GM21423 (cell line): Measurements from ENCODE around the gene ANKS3.

Source experiments
- ATAC-seq: cut with Tn5 transposase; IDR thresholded peaks from one replicate; pipeline ENCODE4 v1.9.1; 2021; ENCODE audit warnings: mild to moderate bottlenecking, moderate library complexity; ENCODE audit not compliant: unreplicated experiment

The ANKS3 gene

DNA sequence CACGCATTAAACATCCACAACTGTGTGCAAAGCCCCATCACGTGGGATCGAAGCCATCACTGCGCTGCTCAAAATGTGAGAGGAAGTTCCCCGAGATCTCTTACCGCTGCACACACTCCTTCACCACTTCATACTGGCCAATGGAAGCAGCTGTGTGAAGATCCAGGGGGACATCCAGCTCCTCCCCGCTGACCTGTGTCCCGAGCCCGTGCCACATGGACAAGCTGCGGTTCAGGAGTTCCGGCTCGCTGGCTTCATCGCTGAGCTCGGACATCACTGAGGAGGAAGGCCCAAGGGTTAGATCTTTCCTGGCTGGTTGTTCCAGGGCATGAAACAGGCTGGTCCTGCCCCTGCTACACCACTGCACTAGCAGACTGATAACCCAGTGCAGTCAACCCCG, 4.2 kb downstream of the ANKS3 start:
- no peak for ATAC-seq

DNA sequence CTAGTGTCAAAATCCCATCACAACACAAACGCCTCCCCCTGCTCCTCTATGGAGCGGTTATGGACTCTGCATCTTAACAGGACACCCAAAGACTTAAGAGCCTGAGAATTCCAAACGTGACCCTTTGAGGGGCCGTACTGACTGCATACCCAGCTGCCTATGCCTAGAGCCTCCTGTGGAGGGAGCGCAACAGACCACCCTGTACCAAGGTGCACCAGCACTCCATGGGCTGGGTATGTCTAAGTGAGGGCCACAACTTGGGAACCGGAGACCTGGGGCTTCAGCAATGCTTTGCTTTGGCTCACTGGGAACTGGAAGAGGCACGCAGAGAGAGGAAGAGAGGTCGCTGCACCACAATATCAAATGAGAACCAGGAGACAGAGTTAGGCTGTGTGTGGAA, 5.4 kb downstream of the ANKS3 start:
- no peak for ATAC-seq

DNA sequence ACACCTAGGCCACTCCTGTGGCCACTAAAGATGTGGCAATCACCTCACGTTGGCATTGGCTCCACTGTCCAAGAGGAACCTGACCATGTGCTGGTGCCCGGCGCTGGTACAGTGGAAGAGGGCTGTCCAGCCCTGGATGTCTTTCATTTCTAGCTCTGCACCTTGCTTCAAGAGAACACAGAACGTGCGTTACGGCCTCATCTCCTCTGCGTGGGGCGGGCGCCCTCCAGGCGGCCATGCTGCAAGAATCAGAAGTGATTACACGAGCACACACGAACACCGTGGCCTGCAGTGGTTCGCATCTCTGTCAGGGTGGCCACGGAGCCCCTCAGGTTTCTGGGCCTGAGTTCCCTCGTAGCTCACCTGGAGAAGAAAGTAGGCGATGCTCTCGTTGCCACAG, 7.5 kb downstream of the ANKS3 start:
- no peak for ATAC-seq

DNA sequence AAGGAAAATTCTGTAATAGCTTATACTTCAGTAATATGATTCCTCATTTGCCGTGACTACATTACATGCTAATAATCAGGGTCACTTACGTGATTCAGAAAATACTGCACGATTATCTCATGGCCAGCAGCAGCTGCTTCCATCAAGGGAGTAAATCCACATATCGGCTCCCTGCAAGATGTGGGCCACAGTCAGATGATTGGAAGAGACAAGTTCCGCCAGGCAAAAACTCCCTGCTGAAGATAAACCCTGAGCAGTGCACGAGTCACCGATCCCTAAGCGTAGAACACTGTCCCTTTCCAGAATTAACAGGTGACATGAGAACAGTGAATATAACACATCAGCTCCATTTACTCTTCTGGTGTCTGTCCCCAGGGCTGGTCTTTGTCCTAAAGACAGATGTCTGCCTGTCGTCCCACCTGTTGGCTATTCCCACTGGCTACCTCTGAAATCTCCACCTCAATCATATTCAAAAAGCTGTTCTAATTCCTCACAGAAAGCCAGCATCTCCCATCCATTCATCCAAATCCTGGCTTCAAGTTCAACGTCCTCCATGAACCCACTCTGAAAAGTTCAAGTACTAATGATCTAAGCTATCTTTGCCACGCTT, 9.3 kb downstream of the ANKS3 start:
- ATAC-seq, result no peak

DNA sequence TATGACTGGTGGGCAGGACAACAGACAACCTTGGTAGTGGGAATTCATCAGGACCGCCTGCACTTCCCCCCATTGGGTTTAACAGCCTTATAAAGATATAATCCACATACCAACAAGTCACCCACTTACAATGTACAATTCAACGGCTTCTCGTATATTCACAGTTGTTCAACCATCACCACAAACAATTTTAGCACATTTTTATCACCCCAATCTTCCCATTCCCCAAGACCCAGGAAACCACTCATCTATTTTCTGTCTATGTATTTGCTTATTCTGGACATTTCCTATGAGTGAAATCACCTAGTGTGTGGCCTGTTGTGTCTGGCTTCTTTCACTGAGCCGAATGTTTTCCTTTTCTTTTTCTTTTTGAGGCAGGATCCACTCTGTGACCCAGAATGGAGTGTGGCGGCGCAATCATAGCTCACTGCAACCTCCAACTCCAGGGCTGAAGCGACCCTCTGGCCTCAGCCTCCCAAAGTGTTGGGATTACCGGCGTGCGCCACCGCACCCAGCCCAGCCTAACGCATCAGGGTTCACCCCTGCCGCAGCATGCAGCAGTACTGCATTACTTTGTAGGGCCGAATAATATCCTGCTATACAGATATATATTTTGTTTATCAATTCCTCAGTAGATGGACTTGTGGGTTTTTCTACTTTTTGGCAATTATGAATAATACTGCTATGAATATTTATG, 10.9 kb downstream of the ANKS3 start:
- no peak for ATAC-seq

DNA sequence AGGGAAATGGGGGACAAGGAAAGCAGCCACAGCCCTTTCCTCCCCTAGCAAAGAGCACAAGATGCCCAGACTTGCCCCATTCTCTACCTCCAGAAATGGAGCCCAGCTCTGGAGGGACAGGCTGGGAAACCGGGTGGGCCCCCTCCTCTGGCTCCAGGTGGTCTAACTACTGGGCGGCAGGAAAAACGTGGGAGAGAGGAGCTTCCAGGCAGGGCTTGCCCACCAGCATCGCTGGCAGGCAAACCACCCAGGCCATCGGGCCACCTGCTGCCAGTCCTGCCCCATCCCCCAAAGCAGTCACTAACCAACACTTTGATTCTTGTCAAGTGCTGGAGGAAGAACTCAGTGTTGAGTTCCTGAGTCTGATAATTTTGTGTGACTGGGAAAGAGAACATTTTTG, 15.6 kb downstream of the ANKS3 start:
- no peak for ATAC-seq

DNA sequence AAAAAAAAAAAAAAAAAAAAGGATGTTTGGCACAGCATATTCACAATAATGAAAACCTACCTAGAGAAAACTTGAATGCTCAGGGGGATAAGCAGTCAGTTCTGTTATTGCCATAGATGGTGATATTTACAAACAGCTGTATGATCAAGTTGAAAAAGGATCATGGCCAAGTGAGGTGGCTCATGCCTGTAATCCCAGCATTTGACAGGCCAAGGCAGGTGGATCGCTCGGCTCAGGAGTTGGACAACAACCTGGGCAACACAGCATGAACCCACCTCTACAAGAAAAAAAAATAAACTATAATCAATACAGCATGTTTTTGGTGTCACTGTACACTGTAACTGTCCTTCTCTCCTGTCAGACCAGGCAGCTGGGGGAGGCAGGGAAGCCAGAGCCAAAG, 19.1 kb downstream of the ANKS3 start:
- ATAC-seq, result no peak

DNA sequence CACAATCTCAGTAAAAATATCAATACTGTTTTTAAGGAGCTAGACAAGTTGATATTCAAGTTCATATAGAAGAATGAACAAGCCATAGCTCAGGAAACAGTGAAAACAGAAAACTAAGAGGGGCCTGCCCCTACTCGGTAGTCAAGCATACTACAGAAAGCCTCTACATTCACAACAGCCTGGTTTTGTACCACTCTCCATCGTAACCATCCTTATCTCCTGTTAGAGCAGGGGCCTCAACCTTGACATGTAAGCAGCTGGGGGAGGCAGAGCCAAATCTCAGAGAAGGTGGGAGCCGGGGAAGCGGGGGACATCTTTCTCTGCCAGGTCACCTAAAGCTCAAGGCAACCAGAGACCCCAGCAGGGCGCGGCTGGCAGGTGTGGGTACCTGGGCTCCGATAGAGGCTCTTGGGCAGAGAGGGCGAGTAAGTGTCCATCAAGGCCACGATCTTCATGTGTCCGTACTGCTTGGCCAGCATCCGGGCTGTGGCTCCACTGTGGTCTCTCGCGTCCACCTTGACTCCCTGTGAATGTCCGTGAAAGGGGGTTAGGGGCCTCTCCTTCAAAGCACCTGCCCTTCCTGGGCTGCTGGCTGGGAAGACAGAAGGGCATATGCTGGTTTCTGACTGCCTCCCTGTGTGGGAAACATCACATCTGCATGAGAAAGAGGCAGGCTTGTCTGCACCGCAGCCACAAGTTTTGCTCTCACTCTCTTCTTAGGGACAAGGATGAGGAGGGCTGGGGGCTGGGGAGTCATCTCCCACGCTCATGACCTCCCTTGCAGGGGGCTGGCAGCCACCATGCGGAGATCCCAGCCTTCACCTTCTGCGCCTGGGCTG, 20.2 kb downstream of the ANKS3 start:
- ATAC-seq, result no peak

DNA sequence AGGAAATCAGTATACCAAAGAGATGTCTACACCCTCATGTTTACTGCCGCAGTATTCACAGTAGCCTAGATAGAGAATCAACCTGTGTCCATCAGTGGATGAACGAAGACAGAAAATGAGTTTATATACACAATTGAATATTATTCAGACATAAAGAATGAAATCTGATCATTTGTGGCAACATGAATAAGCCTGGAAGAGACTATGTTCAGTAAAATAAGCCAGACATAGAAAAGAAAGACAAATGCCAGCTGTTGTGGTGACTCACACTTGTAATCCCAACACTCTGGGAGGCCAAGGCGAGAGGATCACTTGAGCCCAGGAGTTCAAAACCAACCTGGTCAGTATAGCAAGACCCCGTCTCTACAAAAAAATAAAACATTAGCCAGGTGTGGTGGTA, 24.6 kb downstream of the ANKS3 start:
- no peak for ATAC-seq

DNA sequence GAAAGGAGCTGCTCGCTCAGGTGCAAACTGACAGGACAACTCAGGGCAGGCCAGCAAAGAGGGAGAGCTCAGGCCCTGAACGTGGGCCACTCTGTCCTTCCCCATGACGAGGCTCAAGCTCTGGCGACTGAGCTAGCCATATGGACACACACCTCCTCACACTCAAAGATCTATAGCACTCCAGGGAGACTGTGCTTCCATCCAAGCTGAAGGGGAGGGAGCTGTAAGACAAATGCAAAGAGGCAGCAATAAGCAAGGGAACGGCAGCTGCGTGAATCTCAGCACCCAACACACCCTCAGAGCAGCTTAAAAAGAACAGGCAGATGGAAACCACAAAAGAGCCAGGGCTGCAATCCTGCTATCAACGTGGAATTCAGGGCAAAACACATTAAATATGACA, 27.2 kb downstream of the ANKS3 start:
- ATAC-seq, result no peak

DNA sequence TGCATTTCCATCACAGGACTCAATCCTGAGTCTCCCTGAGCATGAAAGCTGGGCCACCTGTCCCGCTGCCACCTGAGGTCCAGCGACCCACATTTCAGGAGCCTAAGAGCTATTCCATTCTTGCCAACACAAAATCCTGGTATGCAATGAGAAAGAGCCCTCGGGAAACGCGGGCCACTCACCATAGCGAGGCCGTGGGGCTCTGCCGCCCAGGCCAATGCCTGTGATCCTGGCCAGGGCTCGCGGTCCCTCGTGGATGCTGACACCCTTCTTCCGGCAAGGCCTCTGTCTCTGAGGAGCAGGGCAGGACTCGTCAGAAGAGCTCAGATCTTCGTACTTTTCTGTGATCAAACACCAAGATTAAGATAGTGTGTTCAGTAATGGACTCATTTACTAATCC, 29.2 kb downstream of the ANKS3 start:
- no peak for ATAC-seq

DNA sequence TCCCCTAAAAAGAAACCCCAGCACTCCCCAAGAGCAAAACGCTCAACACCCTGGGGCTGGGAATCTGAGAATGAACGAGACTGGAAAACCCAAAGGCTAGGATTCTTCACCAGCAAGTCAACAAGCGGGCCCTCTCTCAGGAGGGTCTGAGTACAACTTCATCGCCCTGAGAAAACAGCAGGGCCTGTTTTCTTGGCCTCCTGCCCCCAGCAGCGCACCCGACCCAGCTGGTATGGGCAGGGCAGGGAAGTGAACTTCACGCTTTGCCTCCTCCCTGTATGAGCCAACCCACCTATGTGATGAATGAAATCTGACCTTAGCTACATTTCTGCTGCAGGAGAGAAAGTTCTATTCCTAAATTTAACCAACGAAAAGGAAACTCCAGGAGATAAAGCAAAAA, 29.6 kb downstream of the ANKS3 start:
- ATAC-seq, result no peak

DNA sequence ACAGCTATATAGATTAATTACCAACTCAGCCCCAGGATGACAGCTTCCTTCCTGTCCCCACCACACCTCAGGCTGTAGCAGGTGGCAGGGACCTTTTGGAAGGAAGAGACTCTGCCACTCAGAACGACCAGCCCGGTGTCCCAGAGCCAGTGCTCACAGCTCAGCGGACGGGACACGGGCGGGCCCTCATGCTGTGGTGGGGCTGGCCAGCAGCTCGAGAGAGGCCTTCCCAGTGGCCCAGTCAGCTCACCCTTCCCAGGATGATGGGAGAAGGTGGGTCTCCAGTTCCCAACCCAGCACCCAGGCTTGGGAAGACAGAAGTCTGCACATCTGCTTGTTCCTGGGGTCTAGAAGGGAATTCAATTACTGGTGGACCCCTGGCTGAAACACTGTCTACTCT, 30.2 kb downstream of the ANKS3 start:
- ATAC-seq, result no peak

DNA sequence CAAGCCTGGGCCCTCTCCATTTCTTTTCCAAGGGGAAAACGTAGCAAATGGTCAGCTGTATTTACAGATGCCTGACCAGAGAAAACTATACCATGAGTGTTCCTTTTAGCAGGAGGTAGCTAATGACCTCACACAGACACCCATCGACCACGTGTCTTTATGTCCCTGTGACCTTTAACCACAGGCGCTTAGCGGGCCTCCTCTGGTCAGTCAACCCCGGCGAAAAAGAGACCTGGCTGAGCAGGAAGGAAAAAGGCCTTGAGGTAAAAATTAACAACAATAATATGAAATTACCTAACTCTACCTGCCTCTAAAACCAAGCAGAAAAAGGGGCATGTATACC, 31.6 kb downstream of the ANKS3 start:
- no peak for ATAC-seq

DNA sequence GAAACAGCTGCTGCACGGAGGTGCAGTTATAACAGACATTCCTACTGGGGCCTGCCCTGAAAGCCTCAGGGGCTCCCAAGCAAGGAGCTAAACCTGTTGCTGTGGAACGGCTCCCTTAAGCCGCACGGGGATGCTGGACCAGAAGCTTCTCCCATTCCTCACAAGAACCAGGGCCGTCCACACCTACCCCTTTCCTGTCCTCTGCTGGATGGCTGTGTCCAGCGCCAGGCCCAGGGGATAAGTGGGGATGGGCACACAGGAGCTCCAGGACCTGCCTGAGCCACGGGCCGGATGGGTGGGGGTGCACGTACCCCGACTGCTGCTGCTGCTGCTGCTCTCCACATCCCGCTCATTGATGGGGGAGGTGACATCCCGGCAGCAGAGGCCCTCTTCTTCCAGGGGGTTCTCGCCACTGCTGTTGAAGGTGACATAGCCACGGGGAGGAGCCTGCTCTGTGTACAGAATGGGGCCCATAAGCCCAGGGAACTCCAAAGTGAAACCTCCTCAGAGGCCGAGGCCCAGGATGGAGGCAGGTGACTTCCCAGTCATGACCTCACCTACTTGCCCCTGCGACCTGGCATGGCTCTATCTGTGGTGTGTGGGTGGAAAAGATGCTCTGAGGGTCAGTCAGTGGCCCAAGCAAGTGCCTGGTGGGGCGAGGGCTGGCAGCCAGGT, 32.1 kb downstream of the ANKS3 start:
- ATAC-seq, result no peak

DNA sequence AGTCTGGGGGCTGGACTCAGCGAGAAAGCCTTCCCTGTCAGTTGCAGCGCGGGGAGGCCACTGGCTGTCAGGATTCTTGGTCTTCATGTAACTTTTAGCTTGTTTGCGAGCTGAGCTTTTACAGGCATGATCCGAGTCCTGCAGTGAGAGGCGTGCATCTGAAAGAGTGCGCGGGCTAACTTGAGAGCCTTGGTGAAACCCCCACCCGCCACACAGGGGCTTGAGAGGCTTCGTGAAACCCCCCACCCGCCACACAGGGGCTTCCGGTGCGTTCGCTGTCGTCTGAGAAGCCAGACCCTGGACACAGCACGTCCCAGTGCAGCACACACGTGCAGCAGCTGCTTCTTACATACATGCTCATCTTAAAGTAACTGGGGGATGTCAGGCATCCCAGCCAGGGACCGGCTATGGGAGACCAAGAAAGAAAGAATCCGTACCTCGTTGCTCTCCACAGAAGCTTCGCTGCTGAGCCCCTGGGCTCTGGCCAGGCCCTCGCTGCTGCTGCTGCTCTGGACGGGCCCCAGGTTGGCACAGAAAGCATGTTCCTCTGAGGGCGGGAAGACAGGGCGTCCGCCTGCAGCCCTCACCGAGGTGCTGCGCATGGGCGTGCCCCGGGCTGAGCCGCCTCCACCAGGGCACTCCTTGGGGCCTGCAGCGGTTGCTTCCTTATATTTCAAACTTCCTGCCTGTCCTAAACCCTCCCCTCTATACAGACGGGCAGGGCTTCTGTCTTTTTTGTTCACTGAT, 32.9 kb downstream of the ANKS3 start:
- ATAC-seq, result no peak

DNA sequence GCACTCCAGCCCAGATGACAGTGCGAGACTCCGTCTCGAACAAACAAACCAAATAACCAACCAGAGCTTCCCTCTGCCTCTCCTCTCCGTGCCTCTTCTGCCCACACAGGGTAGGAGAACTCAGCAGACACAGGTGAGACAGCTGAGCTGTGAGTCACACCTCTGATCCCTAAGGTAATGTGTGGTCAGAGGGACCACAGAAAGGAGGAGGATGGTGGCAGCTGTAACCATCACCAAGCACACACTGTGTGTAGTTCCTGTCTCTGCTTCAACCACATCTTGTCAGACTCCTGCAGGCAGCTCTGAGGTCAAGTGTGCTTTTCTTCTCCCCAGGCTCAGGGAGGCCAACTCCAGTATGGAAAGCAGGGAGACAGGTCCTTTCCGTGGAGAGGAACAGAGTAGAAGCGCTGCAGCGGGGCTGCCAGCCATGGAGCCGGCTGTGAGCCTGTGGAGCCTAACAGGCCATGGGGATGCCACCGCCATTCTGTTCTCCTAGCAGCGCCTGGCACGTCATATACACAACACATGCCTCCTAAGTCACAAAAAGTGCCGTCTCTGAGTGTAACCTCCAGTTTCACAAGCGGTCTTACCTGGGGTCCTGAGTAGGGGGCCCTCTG, 33.6 kb downstream of the ANKS3 start:
- no peak for ATAC-seq

DNA sequence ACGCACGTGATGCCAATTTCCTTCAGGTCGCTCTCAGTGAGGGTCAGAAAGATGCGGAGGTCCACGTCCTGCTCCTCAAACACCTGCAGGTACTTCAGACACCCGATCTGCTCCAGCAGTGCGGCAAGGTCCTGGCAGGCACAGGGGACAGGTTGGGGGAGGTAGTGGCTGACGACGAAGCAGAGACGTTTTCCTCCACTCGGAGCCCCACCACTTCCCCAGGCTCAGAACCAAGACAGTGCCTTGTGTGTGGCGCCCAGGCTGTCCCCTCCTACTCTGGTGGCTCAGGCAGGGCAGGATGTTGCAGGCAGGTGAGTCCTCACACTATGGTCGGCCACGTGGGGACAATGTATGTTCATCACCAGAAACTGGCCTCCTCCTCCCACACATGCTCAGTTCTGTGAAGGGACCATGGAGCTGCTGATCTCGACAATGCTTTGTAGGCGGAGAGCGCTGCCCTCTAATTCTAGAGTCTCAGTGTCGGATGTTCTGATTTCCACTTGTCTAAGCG, 35.0 kb downstream of the ANKS3 start:
- ATAC-seq, result no peak

DNA sequence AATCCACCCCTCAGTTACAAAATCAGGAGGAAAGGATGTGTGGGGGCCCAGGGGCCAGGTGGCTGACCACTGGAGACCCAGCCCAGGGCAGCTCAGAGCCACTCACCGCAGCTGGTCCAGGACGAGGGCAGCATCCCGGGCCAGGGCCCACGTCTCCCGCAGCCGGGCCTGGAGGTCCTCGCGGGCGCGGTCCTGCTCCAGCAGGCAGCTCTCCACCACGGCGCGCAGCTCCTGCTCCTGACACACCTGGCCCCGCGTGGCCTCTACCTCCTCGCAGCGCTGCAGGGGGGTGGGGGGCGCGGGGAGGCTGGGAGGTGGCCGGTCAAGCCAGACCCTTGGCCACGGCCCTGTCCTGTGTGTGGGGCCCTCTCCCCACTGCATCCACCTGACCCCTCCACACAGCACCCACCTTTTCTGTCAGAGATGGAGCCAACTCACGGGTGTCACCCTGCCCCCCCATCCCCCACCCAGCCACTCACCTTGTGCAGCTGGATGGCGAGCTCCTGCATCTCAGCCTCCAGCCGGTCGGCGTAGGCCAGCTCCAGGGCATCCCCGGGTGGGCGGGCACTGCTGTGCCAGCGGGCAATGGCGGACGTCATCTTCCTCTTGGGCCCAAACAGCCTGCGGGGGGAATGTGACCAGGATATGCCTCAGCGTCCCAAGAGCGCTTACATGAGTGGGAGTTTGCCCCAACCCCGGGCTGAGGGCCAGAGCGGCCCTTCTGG, 35.6 kb downstream of the ANKS3 start:
- ATAC-seq, result no peak

DNA sequence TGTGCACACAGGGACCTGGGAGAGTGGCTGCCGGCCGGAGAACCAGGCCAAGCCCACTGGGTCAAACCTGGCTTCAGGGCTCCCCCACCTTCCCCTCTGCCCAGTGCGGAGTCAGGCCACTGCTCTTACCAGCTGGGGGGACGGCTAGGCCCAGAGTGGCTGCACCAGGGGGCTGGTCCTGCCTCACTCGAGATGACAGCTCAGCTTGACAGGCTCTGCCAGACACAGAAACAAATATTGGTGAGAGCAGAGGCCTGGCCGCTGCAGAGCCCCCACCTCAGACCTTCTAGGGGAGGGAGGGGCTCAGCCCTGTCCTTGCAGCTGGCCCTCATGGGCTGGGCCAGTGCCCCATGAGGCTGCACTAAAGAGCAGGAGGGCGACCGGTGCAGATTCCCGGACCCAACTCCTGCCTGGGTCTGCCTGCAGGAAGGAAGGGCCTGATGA, 36.2 kb downstream of the ANKS3 start:
- ATAC-seq, result no peak
